Fibroblast of lung (primary cell): Measurements from ENCODE around the gene IGFALS. TPM values are rescaled to one million over a fixed set of nuclear protein-coding genes. Genes with fewer than 3 reads are reported as not detected.

Experiments used
- DNase-seq, 2 donors: peaks; one replicate each; pipeline versions ENCODE4 v3.0.0 to v3.0.0-alpha.2; 2010; ENCODE audit warnings: low read depth in 2 of 2
- H2AFZ ChIP-seq: 2 replicates; pipeline ENCODE4 v1.5.1; 2012; ENCODE audit warnings: low read length, control low read depth, inconsistent platforms
- H3K27ac ChIP-seq: 2 replicates; pipeline ENCODE4 v1.5.1; 2011; ENCODE audit warnings: low read length, control low read depth; ENCODE audit not compliant: insufficient read depth
- H3K27me3 ChIP-seq: 2 replicates; pipeline ENCODE4 v1.5.1; 2011; ENCODE audit warnings: mild to moderate bottlenecking, low read length; ENCODE audit not compliant: control insufficient read depth, insufficient read depth
- H3K36me3 ChIP-seq: 2 replicates; pipeline ENCODE4 v1.5.1; 2011; ENCODE audit warnings: low read length; ENCODE audit not compliant: control insufficient read depth, insufficient read depth
- H3K4me1 ChIP-seq: 2 replicates; pipeline ENCODE4 v1.5.1; 2011; ENCODE audit warnings: low read length; ENCODE audit not compliant: control insufficient read depth, insufficient read depth; ENCODE audit errors: extremely low read depth
- H3K4me2 ChIP-seq: 2 replicates; pipeline ENCODE4 v1.5.1; 2011; ENCODE audit warnings: low read length, control low read depth; ENCODE audit not compliant: insufficient read depth; ENCODE audit errors: extremely low read depth
- H3K4me3 ChIP-seq, 4 experiments: fragments of 200-600 bp in 1 of 4; sonication (generic) in 1 of 4; replicated peaks in 1 of 4; 2 replicates each; pipeline ENCODE4 v1.5.1; 2011 to 2016; ENCODE audit warnings: low read length in 4 of 4, low read depth in 3 of 4, mild to moderate bottlenecking in 3 of 4, control low read depth in 2 of 4, inconsistent platforms in 1 of 4, mixed read lengths in 1 of 4; ENCODE audit not compliant: insufficient read depth in 1 of 4; ENCODE audit errors: control extremely low read depth in 1 of 4
- H3K79me2 ChIP-seq: 2 replicates; pipeline ENCODE4 v1.5.1; 2012; ENCODE audit warnings: mild to moderate bottlenecking, low read length, inconsistent platforms; ENCODE audit not compliant: control insufficient read depth, insufficient read depth
- H3K9ac ChIP-seq: 2 replicates; pipeline ENCODE4 v1.5.1; 2011; ENCODE audit warnings: mild to moderate bottlenecking, low read length, control low read depth; ENCODE audit not compliant: insufficient read depth
- H3K9me3 ChIP-seq: 2 replicates; pipeline ENCODE4 v1.5.1; 2012; ENCODE audit warnings: low read depth, low read length; ENCODE audit not compliant: control insufficient read depth, insufficient read depth
- H4K20me1 ChIP-seq: 2 replicates; pipeline ENCODE4 v1.5.1; 2011; ENCODE audit warnings: low read length; ENCODE audit not compliant: control insufficient read depth, insufficient read depth; ENCODE audit errors: extremely low read depth
- CTCF ChIP-seq, 2 donors: IDR thresholded peaks in 1 of 2; conservative IDR thresholded peaks in 1 of 2; 1 replicate in 1 of 2; 2 replicates in 1 of 2; pipeline ENCODE4 v1.5.1; 2011 to 2012; ENCODE audit warnings: low read length in 2 of 2, control low read depth in 1 of 2, inconsistent platforms in 1 of 2, low read depth in 1 of 2, mild to moderate bottlenecking in 1 of 2
- EZH2 ChIP-seq: IDR thresholded peaks from 2 replicates; pipeline ENCODE4 v1.5.1; 2012; ENCODE audit warnings: low read length, control low read depth, mild to moderate bottlenecking; ENCODE audit errors: missing control alignments
- polyA plus RNA-seq, 2 donors: library from polyadenylated mRNA; depleted of rRNA in 1 of 2; stranded (reverse) in 1 of 2; unstranded in 1 of 2; fragments of >200 nt; gene quantifications; 2 replicates each; pipeline ENCODE4 v1.2.1, GENCODE V29; 2011 to 2012; ENCODE audit warnings: missing spikeins in 1 of 2
- total RNA-seq: library from RNA; depleted of rRNA; stranded (reverse); fragments of >200 nt; gene quantifications from 2 replicates; pipeline ENCODE4 v1.2.1, GENCODE V29; 2014

IGFALS gene
- total and polyA plus RNA-seq, 2 donors (not counting 1 experiment from before 2014, with no cell fraction given) = not detected

- Histone ChIP-seq H3K9ac (peak overlapping the region; percentile 16), H3K4me1 (peaks cover 21% of the 10 kb centered on the region), H3K27me3 (no peaks in the 10 kb centered on the region), H3K4me2 (peak overlapping the region; percentile 96), H3K4me3 (peak overlapping the region in 3 of 4 experiments; percentile 69 to 89 (median 84)), H3K79me2 (peaks cover 31% of the 10 kb centered on the region), H3K9me3 (no peaks in the 10 kb centered on the region), H3K36me3 (peaks cover 21% of the 10 kb centered on the region), H3K27ac (no peak overlapping the region), H4K20me1 (no peaks in the 10 kb centered on the region), H2AFZ (no peak overlapping the region)
- TF ChIP-seq CTCF (conservative IDR thresholded peaks at IDR 0.05 in 1 of 2, IDR thresholded peaks at IDR 0.05 in 1 of 2; ENCODE audit: low read depth in 1 of 2, low read length in 2 of 2) (no peak), EZH2 (no peak)
- no peak for DNase-seq
Observed at GRCh38 chr16:1774448-1774780, 19.1 kb downstream of the IGFALS start.

GRCh38 chr16:1773703-1774447, 19.6 kb downstream of the IGFALS start:
- Histone ChIP-seq H4K20me1 (no peaks in the 10 kb centered on the region), H3K4me1 (peaks cover 21% of the 10 kb centered on the region), H3K79me2 (peaks cover 31% of the 10 kb centered on the region), H3K27me3 (no peaks in the 10 kb centered on the region), H2AFZ (peak overlapping the region; percentile 35), H3K27ac (peak overlapping the region; percentile 80), H3K9me3 (no peaks in the 10 kb centered on the region), H3K4me3 (peak overlapping the region; percentile 69 to 89 (median 84)), H3K4me2 (peak overlapping the region; percentile 96), H3K9ac (peak overlapping the region; percentile 85), H3K36me3 (peaks cover 26% of the 10 kb centered on the region)
- peak; percentile 51 to 66 for DNase-seq
- TF ChIP-seq CTCF (conservative IDR thresholded peaks at IDR 0.05 in 1 of 2, IDR thresholded peaks at IDR 0.05 in 1 of 2; ENCODE audit: low read depth in 1 of 2, low read length in 2 of 2) = no peak
- TF ChIP-seq EZH2 = no peak

DNA sequence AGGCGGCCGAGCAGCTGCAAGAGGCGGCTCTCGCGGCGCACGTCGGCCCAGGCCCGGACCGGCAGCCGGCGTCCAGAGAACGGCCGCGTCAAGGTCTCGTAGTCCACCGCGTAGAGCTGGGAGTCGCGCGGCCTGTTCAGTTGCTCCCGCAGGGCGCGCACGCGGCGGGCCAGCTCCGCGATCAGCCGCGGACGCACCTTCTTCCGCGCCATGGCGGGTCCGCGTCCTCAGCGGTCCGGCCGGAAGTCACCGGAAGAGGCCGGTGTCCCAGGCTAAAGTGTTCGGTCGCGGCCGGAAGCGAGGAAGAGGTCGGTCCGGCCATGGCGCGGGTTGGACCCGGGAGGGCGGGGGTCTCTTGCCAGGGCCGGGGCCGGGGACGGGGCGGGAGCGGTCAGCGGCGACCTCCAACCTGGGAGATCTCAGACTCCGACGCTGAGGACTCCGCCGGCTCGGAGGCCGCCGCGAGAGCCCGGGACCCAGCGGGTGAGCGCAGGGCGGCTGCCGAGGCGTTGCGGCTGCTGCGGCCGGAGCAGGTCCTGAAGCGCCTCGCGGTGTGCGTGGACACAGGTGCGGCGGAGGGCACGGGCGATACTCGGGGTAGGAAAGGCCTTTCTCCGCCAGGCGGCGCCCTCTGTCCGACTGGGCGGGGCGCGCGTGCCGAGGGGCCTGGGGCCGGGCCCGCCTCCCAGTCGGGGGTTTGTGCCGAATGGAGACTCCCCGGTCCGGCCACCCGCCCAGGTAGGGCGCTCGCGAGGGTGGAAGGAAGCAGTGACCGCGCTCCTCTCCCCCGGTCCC, 20.4 kb downstream of the IGFALS start, which contains the start of gene MRPS34:
TSS of gene MRPS34 (minus strand) at position 227 of the 795 bp plus-strand sequence. CDS start at position 212, 15 bp downstream.
- no peaks in the 10 kb centered on the region for H3K9me3 ChIP-seq
- no peaks in the 10 kb centered on the region for H3K27me3 ChIP-seq
- no peaks in the 10 kb centered on the region for H4K20me1 ChIP-seq
- H3K36me3 ChIP-seq = peaks cover 32% of the 10 kb centered on the region
- H3K27ac ChIP-seq = peak within 1 kb of the TSS; percentile 80
- H3K4me1 ChIP-seq = peaks cover 21% of the 10 kb centered on the region
- H3K79me2 ChIP-seq = peaks cover 31% of the 10 kb centered on the region
- peak within 1 kb of the TSS; percentile 100 for H3K4me2 ChIP-seq
- peak; percentile 85 to 86 for DNase-seq
- peak within 1 kb of the TSS; percentile 85 for H3K9ac ChIP-seq
- H2AFZ ChIP-seq = peak within 1 kb of the TSS; percentile 62
- peak within 1 kb of the TSS; percentile 76 to 89 (median 84) for H3K4me3 ChIP-seq
- TF ChIP-seq EZH2 = no peak
- TF ChIP-seq CTCF (conservative IDR thresholded peaks at IDR 0.05 in 1 of 2, IDR thresholded peaks at IDR 0.05 in 1 of 2; ENCODE audit: low read depth in 1 of 2, low read length in 2 of 2) = peak; percentile 52 to 55
